GF-D8 (cell line): ENCODE results near the gene AATK.

Experiments
- DNase-seq: peaks from one replicate; lab custom pipeline; 2025; lab: John Stamatoyannopoulos, UW

The AATK gene

DNA sequence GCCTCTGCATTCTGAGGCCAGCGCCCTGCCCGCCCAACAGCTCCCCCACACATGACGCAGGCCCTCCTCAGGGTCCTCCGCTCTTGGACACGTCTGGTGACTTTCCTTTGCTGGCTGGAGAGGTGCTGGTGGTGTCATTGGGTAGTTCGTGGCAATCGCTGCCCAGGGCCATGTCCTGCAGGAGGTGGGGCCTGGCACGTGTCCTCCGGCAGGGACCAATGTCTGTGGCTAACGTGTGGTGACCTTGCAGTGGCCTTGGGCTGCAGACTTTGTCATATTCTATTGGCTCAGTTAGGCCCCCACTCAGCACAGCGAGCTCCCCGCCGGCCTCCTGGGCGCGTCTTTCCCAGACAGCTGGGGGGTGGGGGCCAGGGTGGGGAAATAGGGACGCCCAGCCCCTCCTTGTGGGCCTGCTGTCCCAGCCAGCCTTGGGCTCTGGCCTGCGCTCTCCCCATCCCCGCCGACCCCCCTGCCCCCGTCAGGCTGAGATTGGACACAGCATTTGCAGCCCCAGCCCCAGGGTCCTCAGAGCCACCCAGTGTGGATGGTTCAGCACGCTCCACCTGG lies 52.8 kb downstream of the AATK start:
- no peak for DNase-seq

DNA sequence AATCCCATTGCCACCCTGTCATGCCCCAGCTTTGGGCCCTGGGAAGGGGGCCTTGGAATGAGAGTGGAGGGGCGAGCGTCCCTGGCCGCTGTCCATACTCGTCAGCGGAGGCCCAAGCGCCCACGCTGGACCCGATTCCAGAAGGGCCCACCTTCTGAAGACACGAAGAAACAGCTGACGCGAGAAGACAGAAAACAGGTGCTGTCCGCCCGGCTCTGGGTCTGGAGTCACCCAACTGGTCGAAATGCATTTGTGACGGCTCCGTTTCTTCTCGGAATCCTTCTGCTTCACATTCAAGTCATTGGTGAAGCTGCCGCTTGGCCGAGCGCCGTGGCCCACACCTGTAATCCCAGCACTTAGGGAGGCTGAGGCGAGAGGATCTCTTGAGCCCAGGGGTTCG lies 53.6 kb downstream of the AATK start:
- DNase-seq, result no peak

DNA sequence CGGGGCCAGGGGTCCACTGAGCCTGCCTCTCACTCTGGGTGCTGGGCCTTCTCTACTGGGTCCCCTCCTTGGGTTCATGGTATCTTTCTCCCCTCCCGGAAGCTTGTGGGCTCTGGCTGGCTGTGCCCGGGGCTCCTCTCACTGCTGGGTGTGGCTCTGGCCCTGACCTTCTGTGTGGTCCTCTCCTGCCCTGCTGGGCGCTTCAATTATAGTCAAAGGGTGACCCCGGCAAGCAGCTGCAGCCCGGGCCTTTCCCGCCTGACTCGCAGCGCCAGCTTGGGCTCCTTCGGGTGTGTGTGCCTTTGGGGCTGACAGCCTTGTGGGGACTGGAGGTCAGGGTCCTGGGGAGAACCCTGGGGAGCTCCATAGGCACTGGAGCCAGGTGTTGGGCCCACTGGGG lies 55.0 kb downstream of the AATK start:
- no peak for DNase-seq

DNA sequence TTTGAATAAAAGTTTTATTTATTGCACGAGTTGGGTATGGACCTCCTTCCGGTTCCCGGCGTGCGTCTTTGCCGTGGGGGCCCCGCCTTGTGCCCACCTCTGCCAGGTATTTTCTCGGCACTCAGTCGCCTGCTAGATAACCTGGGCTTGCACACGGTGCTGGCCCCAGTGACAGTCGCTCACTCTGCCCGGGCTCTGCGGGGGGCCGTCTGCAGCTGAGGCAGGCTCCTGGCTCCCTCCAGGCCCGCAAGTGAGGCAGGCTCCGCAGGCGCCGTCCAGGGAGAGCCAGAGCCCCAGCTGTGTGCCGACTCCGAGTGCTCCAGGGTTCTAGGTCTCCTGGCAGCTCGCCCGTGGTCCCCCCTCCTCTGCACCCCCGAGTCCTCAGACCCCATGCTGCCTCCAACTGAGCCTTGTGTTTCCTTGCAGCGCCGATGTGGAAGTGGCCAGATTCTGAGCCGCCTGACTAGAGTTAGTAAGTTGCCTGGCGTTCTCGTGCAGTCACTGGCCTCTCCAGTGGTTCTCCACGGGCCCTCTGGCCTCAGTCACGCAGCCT lies 55.5 kb downstream of the AATK start:
- DNase-seq, result no peak

DNA sequence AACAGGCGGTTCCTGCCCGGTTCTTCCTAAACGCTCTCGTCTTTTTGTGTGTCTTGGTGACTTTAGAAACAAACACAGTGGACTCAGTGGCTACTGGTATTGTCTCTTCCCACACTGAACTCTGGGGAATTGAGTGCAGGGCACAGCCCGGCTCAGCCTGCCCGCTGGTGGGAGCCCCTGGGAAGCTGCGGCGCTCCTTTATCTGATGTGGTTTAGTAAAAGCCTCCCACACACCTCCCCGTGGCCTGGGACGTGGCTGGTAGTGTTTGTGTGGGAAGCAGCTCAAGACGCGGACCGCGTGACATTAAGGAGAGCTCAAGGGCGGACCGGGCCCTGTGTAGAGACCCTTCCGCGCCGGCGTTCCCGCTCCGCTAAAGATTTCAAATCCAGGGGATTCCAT lies 56.1 kb downstream of the AATK start:
- DNase-seq, result peak; percentile 7

- DNase-seq, result no peak
Observed at GRCh38 chr17:81108220-81108619, 57.8 kb downstream of the AATK start.

DNA sequence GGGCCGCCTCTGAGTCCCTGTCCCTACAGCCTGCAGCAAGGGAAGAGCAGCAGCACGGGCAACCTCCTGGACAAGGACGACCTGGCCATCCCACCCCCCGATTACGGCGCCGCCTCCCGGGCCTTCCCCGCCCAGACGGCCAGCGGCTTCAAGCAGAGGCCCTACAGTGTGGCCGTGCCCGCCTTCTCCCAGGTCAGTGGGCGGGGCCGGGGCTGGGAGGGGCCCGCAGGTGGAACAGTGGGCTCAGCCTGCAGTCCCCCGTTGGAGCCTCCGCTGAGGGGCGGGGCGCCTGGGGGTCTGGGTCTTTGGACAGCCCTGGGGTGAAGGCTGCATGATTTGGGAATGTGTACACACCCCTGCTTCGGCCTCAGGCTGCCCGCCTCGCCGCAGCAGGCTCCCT lies 59.3 kb downstream of the AATK start:
- DNase-seq, result no peak

GRCh38 chr17:81103379-81103778 lies 62.6 kb downstream of the AATK start:
- DNase-seq, result no peak

- no peak for DNase-seq
Observed at GRCh38 chr17:81102869-81103268, 63.2 kb downstream of the AATK start.

GRCh38 chr17:81102352-81102751 lies 63.7 kb downstream of the AATK start:
- no peak for DNase-seq

- peak; percentile 20 for DNase-seq
Observed at GRCh38 chr17:81101614-81102306, 64.3 kb downstream of the AATK start.

DNA sequence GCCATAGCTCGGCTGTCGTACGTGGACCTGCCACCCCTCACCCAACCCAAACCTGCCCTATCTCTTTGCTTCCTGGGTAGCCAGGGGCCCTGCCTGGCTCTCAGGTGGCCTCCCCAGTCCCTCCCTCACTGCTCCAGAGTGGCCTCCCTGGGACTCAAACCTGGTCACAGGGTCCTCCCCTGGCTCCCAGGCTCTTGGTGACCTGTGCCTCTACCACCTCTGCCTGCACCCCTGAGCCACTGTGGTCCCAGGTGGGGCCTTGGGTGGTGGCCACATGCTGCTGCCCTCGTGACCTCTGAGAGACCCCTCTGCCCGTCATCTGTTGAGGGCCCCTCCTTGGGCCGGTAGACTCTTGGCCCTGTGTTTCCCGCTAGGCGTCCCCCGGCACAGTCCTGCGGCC lies 65.4 kb downstream of the AATK start:
- DNase-seq, result no peak

DNA sequence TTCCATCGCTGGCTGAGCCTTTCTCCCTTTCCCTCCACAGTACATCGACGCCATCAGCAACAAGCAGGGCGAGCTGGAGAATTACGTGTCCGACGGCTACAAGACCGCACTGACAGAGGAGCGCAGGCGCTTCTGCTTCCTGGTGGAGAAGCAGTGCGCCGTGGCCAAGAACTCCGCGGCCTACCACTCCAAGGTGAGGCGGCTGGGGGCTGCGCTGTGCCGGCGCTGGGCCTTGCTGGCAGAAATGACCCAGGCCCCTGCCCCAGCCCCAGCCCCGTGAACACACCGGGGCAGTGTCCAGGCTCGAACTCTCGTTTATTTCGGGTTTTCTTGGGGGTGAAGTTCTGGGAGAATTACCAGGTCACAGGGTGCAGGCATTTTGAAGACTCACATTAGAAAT lies 66.1 kb downstream of the AATK start:
- DNase-seq, result no peak

DNA sequence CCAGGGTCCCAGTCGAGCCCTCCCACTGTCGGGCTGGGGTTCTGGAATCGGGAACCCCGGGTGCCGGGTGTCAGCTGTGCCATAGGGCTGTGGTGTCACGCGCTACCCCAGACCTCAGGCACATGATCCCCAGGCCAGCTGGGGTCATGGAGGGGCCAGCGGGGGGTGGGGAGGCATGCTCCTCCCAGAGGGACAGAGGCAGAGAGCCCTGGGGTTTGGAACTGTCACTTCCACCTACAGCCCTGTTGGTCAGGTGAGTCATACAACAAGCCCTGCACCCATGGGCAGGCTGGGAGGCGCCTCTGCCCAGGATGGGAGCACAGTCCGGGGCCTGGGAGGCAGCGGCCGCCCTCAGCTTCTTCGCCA lies 68.1 kb downstream of the AATK start:
- DNase-seq, result no peak

DNA sequence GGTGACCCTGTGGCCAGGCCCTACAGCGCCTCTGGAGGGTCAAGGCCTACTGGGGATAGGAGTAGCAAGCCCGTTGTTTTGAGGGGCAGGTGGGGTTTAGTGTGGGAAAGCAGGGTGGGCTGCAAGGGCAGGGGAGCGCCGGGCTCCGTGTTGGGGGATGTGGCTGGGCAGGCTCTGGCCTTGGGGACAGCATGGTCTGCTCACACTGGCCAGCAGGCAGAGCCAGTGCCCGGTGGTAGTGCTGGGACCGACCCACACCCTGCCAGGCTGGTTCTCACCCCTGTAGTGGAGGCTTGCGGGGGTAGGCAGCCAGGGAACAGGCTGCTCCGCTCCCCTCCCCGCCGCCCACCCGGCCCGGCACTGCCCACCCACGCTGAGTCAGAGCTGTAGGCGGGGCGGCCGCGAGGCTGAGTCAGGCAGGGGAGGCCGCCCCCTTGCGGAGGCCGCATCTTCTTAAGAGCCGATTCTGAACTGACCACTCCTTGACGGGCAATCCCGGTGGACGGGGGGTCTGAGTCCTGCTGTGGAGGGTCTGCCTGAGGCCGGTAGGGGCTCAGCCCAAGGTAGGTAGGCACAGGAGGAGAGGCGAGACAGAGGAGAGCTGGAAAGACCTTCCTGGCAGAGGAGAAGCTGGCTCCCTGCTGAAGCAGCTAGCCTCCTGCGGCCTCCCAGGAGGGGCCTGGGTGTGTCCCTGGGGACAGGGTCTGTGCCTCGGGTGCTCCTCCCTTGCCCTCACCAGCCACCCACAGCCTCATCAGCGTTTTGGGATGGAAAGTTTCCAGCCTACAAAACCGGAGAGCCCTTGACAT lies 68.7 kb downstream of the AATK start:
- DNase-seq, result no peak

DNA sequence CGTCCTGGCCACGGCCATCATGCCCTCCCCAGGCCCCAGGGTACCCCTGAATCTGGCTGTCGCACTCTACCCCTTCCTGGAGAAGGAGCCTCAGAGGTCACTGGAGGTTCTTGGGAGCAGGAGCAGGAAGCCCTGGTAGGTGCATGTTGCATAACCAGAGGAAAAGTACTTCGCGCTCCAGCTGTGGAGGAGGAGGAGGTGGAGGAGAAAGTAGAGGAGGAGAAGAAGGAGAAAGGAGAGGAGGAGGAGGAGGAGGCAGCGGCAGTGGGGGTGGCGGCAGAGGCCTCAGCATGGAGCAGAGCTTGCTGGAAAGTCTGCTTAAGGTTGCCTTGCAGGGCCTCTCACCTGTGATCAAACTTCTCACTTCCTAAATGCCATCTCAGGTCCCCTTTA lies 69.3 kb downstream of the AATK start:
- DNase-seq, result no peak

GRCh38 chr17:81095383-81095762 lies 70.6 kb downstream of the AATK start:
- no peak for DNase-seq

DNA sequence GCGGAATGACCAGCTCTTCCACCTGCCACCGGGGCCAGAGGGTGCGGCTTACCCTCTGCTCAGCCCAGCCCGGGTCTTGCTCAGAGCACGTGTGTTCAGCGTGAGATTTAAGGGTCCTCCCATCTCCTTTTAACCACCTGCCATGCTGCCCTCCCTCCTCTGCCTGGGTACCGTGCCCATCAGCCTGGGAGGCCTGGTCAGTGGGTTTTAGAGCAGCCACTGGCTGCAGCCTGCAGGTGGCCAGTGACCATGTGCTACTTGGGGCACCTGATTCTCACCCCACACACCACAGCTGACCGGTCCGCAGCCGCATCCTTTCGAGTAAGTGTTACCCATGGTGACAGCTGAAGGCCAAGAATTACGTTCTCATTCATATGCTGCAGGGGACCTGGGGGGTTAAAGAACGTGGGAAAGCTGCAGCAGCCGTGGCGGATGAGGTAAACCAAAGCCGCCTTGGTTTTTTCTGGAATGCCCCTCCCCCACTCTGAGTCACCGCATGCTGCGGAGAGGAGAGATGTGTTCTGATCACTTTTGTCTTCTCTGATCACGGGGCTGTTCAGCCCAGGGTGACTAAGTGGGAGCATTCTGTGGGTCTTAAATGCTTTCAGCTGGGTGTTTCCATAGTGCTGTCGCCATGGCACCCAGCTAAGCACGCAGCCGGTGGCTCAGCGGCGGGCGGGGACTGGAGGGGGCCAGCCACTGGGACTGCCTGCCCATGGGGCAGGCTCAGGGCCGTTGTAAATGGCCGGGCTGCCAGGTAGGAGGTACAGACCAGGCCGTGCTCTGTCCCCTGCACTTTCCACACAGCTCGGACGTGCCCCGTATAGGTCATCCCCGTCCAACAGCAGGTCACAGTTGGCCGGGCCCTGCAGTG lies 71.3 kb downstream of the AATK start:
- DNase-seq, result no peak

- no peak for DNase-seq
Observed at GRCh38 chr17:81093619-81094508, 72.2 kb downstream of the AATK start.

DNA sequence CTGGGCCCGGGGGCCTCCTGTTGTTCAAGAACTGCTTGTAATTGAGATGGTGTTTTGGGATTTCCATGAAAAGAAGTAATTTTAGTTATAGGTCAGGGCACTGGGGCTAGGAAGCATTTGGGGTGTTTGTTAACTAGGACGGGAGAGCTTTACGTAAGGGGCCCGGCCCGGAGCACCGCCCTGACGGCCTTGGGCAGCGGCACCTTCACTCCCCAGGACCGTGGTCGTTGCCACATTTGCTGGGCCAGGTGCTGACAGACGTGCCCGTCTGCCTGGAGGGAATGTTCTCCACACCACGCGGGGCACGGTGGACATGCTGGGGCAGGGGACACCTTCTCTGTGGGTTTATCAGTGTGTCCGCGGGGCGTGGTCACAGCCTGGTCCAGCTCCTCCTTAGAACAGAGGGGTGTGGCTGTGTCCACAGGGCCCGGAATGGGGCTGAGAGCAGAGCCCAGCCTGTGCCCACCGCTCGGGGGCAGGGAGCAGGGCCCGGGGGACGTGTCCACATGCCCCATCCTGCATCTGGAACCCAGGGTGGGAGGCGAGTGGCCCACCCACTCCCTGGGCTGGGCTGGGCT lies 73.4 kb downstream of the AATK start:
- no peak for DNase-seq
